CD14-positive monocyte (primary cell): ENCODE measurements around the gene SPAG16. TPM values are rescaled to one million over a fixed set of nuclear protein-coding genes. Genes with fewer than 3 reads are reported as not detected.
A peak's percentile ranks its signal among the peaks of the same experiment; 100 is the strongest.

ENCODE experiments used
- DNase-seq, 3 donors: peaks; one replicate each; pipeline ENCODE4 v3.0.0-alpha.2; 2011 to 2022
- H2AFZ ChIP-seq: 2 replicates; pipeline ENCODE4 v1.6.0; 2012; ENCODE audit warnings: mild to moderate bottlenecking, low read depth, low read length, inconsistent platforms; ENCODE audit not compliant: insufficient read depth, poor library complexity, severe bottlenecking
- H3K27ac ChIP-seq, 2 donors: 1 replicate in 1 of 2; 2 replicates in 1 of 2; pipeline ENCODE4 v1.5.1; 2012 to 2013; ENCODE audit warnings: low read length in 2 of 2, control low read depth in 1 of 2, inconsistent platforms in 1 of 2, low read depth in 1 of 2, mild to moderate bottlenecking in 1 of 2
- H3K27me3 ChIP-seq, 2 donors: one replicate each; pipeline versions ENCODE4 v1.6.0 to v1.6.1; 2011 to 2013; ENCODE audit warnings: low read length in 2 of 2; ENCODE audit not compliant: control insufficient read depth in 2 of 2, insufficient read depth in 2 of 2
- H3K36me3 ChIP-seq, 2 donors: replicated peaks in 1 of 2; 1 replicate in 1 of 2; 2 replicates in 1 of 2; pipeline versions ENCODE4 v1.5.1 to v1.6.1; 2012 to 2013; ENCODE audit warnings: low read length in 2 of 2, control low read depth in 1 of 2, inconsistent platforms in 1 of 2, mild to moderate bottlenecking in 1 of 2; ENCODE audit not compliant: insufficient read depth in 2 of 2, control insufficient read depth in 1 of 2
- H3K4me1 ChIP-seq, 2 donors: 1 replicate in 1 of 2; 2 replicates in 1 of 2; pipeline versions ENCODE4 v1.5.1 to v1.6.1; 2012 to 2013; ENCODE audit warnings: low read length in 2 of 2, control low read depth in 1 of 2, inconsistent platforms in 1 of 2, mild to moderate bottlenecking in 1 of 2, moderate library complexity in 1 of 2; ENCODE audit not compliant: insufficient read depth in 2 of 2, control insufficient read depth in 1 of 2
- H3K4me2 ChIP-seq: replicated peaks from 2 replicates; pipeline ENCODE3; 2012; ENCODE audit warnings: low read length, moderate library complexity, mild to moderate bottlenecking; ENCODE audit not compliant: poor library complexity, severe bottlenecking; ENCODE audit errors: extremely low read depth
- H3K4me3 ChIP-seq, 3 experiments: fragments of 200-600 bp in 1 of 3; sonication (generic) in 1 of 3; replicated peaks in 1 of 3; 1 replicate in 2 of 3; 2 replicates in 1 of 3; pipeline ENCODE4 v1.5.1; 2011 to 2013; ENCODE audit warnings: low read length in 3 of 3, mild to moderate bottlenecking in 3 of 3, control low read depth in 2 of 3, low read depth in 2 of 3, inconsistent platforms in 1 of 3, moderate library complexity in 1 of 3
- H3K79me2 ChIP-seq: 2 replicates; pipeline ENCODE4 v1.6.0; 2012; ENCODE audit warnings: mild to moderate bottlenecking, control low read depth, inconsistent platforms, low read length, moderate library complexity; ENCODE audit not compliant: insufficient read depth
- H3K9ac ChIP-seq: 2 replicates; pipeline ENCODE4 v1.6.0; 2017; ENCODE audit warnings: low read length, mild to moderate bottlenecking; ENCODE audit not compliant: insufficient read depth, poor library complexity, severe bottlenecking
- H3K9me3 ChIP-seq, 2 donors: replicated peaks in 1 of 2; 1 replicate in 1 of 2; 2 replicates in 1 of 2; pipeline versions ENCODE4 v1.5.1 to v1.6.1; 2012 to 2013; ENCODE audit warnings: low read length in 2 of 2, control low read depth in 1 of 2; ENCODE audit not compliant: control insufficient read depth in 1 of 2, insufficient read depth in 1 of 2
- H4K20me1 ChIP-seq: 2 replicates; pipeline ENCODE4 v1.6.0; 2012; ENCODE audit warnings: mild to moderate bottlenecking, low read length, control low read depth, moderate library complexity; ENCODE audit not compliant: insufficient read depth
- H3K27ac Mint-ChIP-seq, 7 donors: one replicate each; pipeline ENCODE4 v1.8.0; 2020; ENCODE audit warnings: mild to moderate bottlenecking in 7 of 7, mixed read lengths in 7 of 7, moderate library complexity in 6 of 7, inconsistent platforms in 2 of 7
- H3K27me3 Mint-ChIP-seq, 3 donors: one replicate each; pipeline ENCODE4 v1.8.0; 2021 to 2022; ENCODE audit warnings: low read depth in 3 of 3, mild to moderate bottlenecking in 3 of 3, mixed read lengths in 3 of 3, moderate library complexity in 3 of 3, inconsistent platforms in 1 of 3
- H3K36me3 Mint-ChIP-seq, 2 donors: one replicate each; pipeline ENCODE4 v1.8.0; 2020; ENCODE audit warnings: mixed read lengths in 2 of 2, inconsistent platforms in 1 of 2, mild to moderate bottlenecking in 1 of 2
- H3K4me1 Mint-ChIP-seq: one replicate; pipeline ENCODE4 v1.8.0; 2020; ENCODE audit warnings: mild to moderate bottlenecking, mixed read lengths
- H3K4me3 Mint-ChIP-seq, 2 donors: one replicate each; pipeline ENCODE4 v1.8.0; 2020; ENCODE audit warnings: mild to moderate bottlenecking in 2 of 2, mixed read lengths in 2 of 2, moderate library complexity in 1 of 2
- H3K9me3 Mint-ChIP-seq, 7 donors: one replicate each; pipeline ENCODE4 v1.8.0; 2020 to 2022; ENCODE audit warnings: mixed read lengths in 7 of 7, mild to moderate bottlenecking in 6 of 7, moderate library complexity in 6 of 7, inconsistent platforms in 2 of 7
- WGBS: methylation state at CpG from one replicate; pipeline ENCODE4 v1.1.5; 2013; ENCODE audit warnings: missing lambda C conversion rate; ENCODE audit not compliant: insufficient coverage; 5-methylcytosine and 5-hydroxymethylcytosine counted together
- intact Hi-C, 2 donors: fragments of 100-400 bp; cut with micrococcal nuclease; formaldehyde crosslinking; loops; one replicate each; pipeline versions ENCODE4 v1.15.0 to v1.15.1; 2023
- polyA plus RNA-seq, 3 donors: library from polyadenylated mRNA; depleted of rRNA in 1 of 3; unstranded in 2 of 3; stranded (reverse) in 1 of 3; fragments of 300-500 nt in 2 of 3; fragments of >200 nt in 1 of 3; fragmentation: Illumina TruSeq in 2 of 3; gene quantifications; 1 replicate in 2 of 3; 2 replicates in 1 of 3; pipeline ENCODE4 v1.2.3, GENCODE V29; 2012 to 2021
- TF ChIP-seq, protein P1 (sequence below): fragments of 200-600 bp; IDR thresholded peaks from one replicate; pipeline ENCODE4 v1.8.0; 2022; ENCODE audit warnings: antibody characterized with exemption, mild to moderate bottlenecking

Gene SPAG16
- polyA plus RNA-seq, 3 donors = 0.12 to 0.30 TPM; not detected in 1

DNA sequence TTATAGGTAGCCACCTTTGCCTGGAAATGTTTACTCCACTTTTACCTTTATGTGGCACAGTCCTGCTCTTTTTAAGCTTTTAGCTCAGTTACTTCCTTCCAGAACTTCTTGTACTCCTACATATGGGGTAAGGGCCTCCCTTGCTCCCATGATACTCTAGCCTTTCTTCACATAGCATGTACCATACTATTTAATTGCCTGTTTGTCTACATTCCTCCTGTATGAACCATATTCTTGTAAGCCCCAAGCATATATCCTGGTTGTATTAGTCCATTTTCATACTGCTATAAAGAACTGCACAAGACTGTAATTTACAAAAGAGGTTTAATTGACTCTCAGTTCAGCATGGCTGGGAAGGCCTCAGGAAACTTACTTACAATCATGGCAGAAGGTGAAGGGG is 1035.9 kb downstream of the SPAG16 start:
- no peak overlapping the region for H3K4me3 Mint-ChIP-seq
- DNase-seq = no peak
- no peak overlapping the region for H3K9ac ChIP-seq
- no peaks in the 10 kb centered on the region for H3K4me1 ChIP-seq
- H3K36me3 Mint-ChIP-seq = no peaks in the 10 kb centered on the region
- peak overlapping the region in 1 of 7 donors; percentile 50 for H3K27ac Mint-ChIP-seq
- no peak overlapping the region for H3K27ac ChIP-seq
- peaks cover 0 to 2% (median 0%) of the 10 kb centered on the region in 3 donors for H3K27me3 Mint-ChIP-seq
- H4K20me1 ChIP-seq = no peaks in the 10 kb centered on the region
- no peak overlapping the region for H3K4me2 ChIP-seq
- TF ChIP-seq, protein P1, sequence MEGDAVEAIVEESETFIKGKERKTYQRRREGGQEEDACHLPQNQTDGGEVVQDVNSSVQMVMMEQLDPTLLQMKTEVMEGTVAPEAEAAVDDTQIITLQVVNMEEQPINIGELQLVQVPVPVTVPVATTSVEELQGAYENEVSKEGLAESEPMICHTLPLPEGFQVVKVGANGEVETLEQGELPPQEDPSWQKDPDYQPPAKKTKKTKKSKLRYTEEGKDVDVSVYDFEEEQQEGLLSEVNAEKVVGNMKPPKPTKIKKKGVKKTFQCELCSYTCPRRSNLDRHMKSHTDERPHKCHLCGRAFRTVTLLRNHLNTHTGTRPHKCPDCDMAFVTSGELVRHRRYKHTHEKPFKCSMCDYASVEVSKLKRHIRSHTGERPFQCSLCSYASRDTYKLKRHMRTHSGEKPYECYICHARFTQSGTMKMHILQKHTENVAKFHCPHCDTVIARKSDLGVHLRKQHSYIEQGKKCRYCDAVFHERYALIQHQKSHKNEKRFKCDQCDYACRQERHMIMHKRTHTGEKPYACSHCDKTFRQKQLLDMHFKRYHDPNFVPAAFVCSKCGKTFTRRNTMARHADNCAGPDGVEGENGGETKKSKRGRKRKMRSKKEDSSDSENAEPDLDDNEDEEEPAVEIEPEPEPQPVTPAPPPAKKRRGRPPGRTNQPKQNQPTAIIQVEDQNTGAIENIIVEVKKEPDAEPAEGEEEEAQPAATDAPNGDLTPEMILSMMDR = no peak
- H3K79me2 ChIP-seq = no peaks in the 10 kb centered on the region
- H3K9me3 ChIP-seq = peaks cover 0 to 3% of the 10 kb centered on the region in 2 donors
- H2AFZ ChIP-seq = no peak overlapping the region
- H3K9me3 Mint-ChIP-seq = peaks cover 0 to 7% (median 1%) of the 10 kb centered on the region in 7 donors
- H3K27me3 ChIP-seq = no peaks in the 10 kb centered on the region
- H3K4me1 Mint-ChIP-seq = no peaks in the 10 kb centered on the region
- H3K36me3 ChIP-seq = no peaks in the 10 kb centered on the region
- intact Hi-C loops = no loop called here
- H3K4me3 ChIP-seq = no peak overlapping the region

DNA sequence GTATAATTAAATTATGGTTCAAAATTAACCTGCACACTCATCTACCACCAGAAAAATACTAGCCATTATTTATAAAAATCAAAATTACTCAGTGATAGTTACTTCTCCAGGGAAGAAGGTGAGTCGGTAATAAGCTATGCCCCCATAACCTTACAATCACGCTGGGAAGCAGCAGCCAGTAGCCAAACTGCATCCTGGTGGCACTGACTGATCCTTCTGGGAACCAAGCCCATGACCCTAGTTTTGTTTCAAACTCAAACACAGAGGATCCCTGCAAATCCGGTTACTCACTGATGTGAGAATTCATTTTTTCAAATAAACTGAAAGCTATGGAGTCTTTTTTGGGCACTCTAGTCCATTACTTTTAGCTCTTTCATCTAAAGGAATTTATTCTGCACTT is 1038.4 kb downstream of the SPAG16 start:
- peaks cover 0 to 2% (median 0%) of the 10 kb centered on the region in 3 donors for H3K27me3 Mint-ChIP-seq
- Histone ChIP-seq H2AFZ (no peak overlapping the region), H3K4me1 (no peaks in the 10 kb centered on the region), H3K27me3 (no peaks in the 10 kb centered on the region), H3K4me2 (no peak overlapping the region), H3K9me3 (peaks cover 0 to 3% of the 10 kb centered on the region in 2 donors), H3K4me3 (no peak overlapping the region), H3K36me3 (no peaks in the 10 kb centered on the region), H3K27ac (no peak overlapping the region), H4K20me1 (no peaks in the 10 kb centered on the region), H3K9ac (no peak overlapping the region), H3K79me2 (no peaks in the 10 kb centered on the region)
- H3K36me3 Mint-ChIP-seq = no peaks in the 10 kb centered on the region
- TF ChIP-seq, protein P1 = no peak
- no peak overlapping the region for H3K4me3 Mint-ChIP-seq
- H3K4me1 Mint-ChIP-seq = no peaks in the 10 kb centered on the region
- intact Hi-C loops = no loop called here
- no peak for DNase-seq
- no peak overlapping the region for H3K27ac Mint-ChIP-seq
- peaks cover 0 to 7% (median 3%) of the 10 kb centered on the region in 7 donors for H3K9me3 Mint-ChIP-seq
- WGBS = 88% methylated on average over 1 of the region's 3 CpGs
